ENCODE data around the gene ANKRD12. TPM values are rescaled to one million over a fixed set of nuclear protein-coding genes. Genes with fewer than 3 reads are reported as not detected.

The ANKRD12 gene
- total and polyA plus RNA-seq, 11 donors, result 7.7 to 70.9 (median 52.0) TPM

DNA sequence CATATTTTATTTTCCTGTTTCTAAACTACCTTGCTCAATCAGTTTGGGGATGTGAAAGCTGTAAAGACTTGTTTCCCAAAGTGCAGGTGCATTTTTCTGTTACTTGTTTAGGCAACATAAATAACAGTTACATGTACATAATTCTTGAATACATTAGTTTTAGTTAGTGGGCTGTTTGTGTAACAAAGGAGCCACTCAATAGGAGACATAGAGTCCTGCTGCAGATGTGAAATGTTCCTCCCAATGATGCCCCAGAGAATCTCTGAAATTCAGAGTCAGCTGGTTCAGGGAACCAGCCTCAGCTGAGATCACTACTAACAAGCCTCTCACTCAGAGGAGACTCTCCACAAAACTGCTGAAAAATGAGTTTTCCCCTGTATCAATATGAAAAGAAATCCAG is 106.4 kb downstream of the ANKRD12 start:
- H3K9me3 ChIP-seq, result no peaks in the 10 kb centered on the region
- no peak overlapping the region for H3K4me3 ChIP-seq
- ATAC-seq, result no peak
- peaks cover 0 to 77% (median 53%) of the 10 kb centered on the region in 9 donors for H3K36me3 ChIP-seq
- TF ChIP-seq, protein P1, sequence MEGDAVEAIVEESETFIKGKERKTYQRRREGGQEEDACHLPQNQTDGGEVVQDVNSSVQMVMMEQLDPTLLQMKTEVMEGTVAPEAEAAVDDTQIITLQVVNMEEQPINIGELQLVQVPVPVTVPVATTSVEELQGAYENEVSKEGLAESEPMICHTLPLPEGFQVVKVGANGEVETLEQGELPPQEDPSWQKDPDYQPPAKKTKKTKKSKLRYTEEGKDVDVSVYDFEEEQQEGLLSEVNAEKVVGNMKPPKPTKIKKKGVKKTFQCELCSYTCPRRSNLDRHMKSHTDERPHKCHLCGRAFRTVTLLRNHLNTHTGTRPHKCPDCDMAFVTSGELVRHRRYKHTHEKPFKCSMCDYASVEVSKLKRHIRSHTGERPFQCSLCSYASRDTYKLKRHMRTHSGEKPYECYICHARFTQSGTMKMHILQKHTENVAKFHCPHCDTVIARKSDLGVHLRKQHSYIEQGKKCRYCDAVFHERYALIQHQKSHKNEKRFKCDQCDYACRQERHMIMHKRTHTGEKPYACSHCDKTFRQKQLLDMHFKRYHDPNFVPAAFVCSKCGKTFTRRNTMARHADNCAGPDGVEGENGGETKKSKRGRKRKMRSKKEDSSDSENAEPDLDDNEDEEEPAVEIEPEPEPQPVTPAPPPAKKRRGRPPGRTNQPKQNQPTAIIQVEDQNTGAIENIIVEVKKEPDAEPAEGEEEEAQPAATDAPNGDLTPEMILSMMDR (IDR thresholded peaks at IDR 0.05), result no peak
- intact Hi-C loops (cut with DNase I), result no loop called here
- H3K27ac ChIP-seq, result no peak overlapping the region
- no peak for DNase-seq
- H3K27me3 ChIP-seq, result no peaks in the 10 kb centered on the region
- peaks cover 0 to 11% (median 0%) of the 10 kb centered on the region in 12 donors for H3K4me1 ChIP-seq

DNA sequence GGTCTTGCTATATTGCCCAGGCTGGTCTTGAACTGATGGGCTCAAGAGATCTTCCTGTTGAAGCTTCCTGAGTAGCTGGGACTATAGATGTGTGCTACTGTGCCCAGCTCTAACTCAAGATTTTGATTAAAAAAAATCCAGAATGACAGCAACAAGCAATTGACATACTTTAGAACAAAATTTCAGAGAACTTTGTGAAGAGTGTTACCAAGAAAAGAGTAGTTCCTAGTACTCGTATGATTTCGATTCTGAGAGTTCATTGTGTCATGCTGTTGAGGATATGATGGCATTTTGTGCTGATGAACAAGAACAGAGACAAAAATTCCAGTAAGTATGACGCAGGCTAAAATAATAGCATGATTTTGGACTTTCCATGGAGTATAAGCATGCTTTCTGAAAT is 107.8 kb downstream of the ANKRD12 start:
- 89 to 96% (median 93%) methylated on average over 3 of the region's 3 CpGs for WGBS, 4 donors

GRCh38 chr18:9248661-9249060 is 112.1 kb downstream of the ANKRD12 start:
- Histone ChIP-seq H3K4me3 (no peak overlapping the region), H3K4me1 (no peaks in the 10 kb centered on the region), H3K36me3 (peaks cover 0 to 45% (median 26%) of the 10 kb centered on the region in 9 donors), H3K9me3 (no peaks in the 10 kb centered on the region), H3K27me3 (no peaks in the 10 kb centered on the region), H3K27ac (no peak overlapping the region)
- intact Hi-C loops (cut with DNase I), result no loop called here
- WGBS, 4 donors, result 97 to 99% (median 98%) methylated on average over 4 of the region's 4 CpGs
- no peak for DNase-seq
- no peak for TF ChIP-seq POLR2A (IDR thresholded peaks at IDR 0.05)
- TF ChIP-seq, protein P1 (IDR thresholded peaks at IDR 0.05), result no peak
- no peak for ATAC-seq

More for the DNA sequence above, 107.8 kb downstream of the ANKRD12 start:
- ATAC-seq (no peak), DNase-seq (no peak)
- no peak overlapping the region for H3K27ac ChIP-seq
- no peaks in the 10 kb centered on the region for H3K27me3 ChIP-seq
- H3K9me3 ChIP-seq, result no peaks in the 10 kb centered on the region
- intact Hi-C loops (cut with DNase I), result no loop called here
- H3K36me3 ChIP-seq, result peaks cover 0 to 73% (median 41%) of the 10 kb centered on the region in 9 donors
- H3K4me3 ChIP-seq, result no peak overlapping the region
- no peak for TF ChIP-seq POLR2A (IDR thresholded peaks at IDR 0.05)
- TF ChIP-seq, protein P1 (IDR thresholded peaks at IDR 0.05), result no peak
- H3K4me1 ChIP-seq, result peaks cover 0 to 9% (median 0%) of the 10 kb centered on the region in 12 donors

DNA sequence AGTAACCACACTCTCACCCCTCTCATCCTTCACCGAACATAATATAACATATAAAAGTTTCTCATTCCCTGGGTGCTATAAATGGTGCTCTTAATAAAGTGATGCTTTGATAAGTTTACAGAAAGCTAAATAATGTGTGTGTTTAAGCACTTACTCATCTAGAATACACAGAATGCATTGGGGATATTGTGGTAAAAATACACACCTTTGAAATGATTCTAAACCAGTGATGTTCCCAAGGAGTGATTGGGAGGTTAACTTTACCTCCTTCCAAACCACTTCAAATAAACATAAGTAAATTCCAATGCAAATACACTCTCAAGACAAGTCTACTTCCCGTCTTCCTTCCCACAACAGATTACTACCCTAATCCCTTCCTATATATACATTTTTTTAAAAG is 112.7 kb downstream of the ANKRD12 start:
- peaks cover 0 to 45% (median 26%) of the 10 kb centered on the region in 9 donors for H3K36me3 ChIP-seq
- 93 to 98% (median 97%) methylated on average over 2 of the region's 2 CpGs for WGBS, 4 donors
- intact Hi-C loops (cut with DNase I), result no loop called here
- DNase-seq (no peak), ATAC-seq (no peak)
- H3K27ac ChIP-seq, result no peak overlapping the region
- no peak for TF ChIP-seq POLR2A (IDR thresholded peaks at IDR 0.05)
- TF ChIP-seq, protein P1 (IDR thresholded peaks at IDR 0.05), result no peak
- H3K4me3 ChIP-seq, result no peak overlapping the region
- H3K4me1 ChIP-seq, result no peaks in the 10 kb centered on the region
- H3K9me3 ChIP-seq, result no peaks in the 10 kb centered on the region
- H3K27me3 ChIP-seq, result no peaks in the 10 kb centered on the region

All from heart left ventricle (tissue), 16 donors.